Fibroblast of lung (primary cell): ENCODE data around the gene ADH1A. TPM values are rescaled to one million over a fixed set of nuclear protein-coding genes. Genes with fewer than 3 reads are reported as not detected.
A peak's percentile ranks its signal among the peaks of the same experiment; 100 is the strongest.

Source experiments
- DNase-seq, 2 donors: peaks; one replicate each; pipeline versions ENCODE4 v3.0.0 to v3.0.0-alpha.2; 2010; ENCODE audit warnings: low read depth in 2 of 2
- H2AFZ ChIP-seq: 2 replicates; pipeline ENCODE4 v1.5.1; 2012; ENCODE audit warnings: low read length, control low read depth, inconsistent platforms
- H3K27ac ChIP-seq: 2 replicates; pipeline ENCODE4 v1.5.1; 2011; ENCODE audit warnings: low read length, control low read depth; ENCODE audit not compliant: insufficient read depth
- H3K27me3 ChIP-seq: 2 replicates; pipeline ENCODE4 v1.5.1; 2011; ENCODE audit warnings: mild to moderate bottlenecking, low read length; ENCODE audit not compliant: control insufficient read depth, insufficient read depth
- H3K36me3 ChIP-seq: 2 replicates; pipeline ENCODE4 v1.5.1; 2011; ENCODE audit warnings: low read length; ENCODE audit not compliant: control insufficient read depth, insufficient read depth
- H3K4me1 ChIP-seq: 2 replicates; pipeline ENCODE4 v1.5.1; 2011; ENCODE audit warnings: low read length; ENCODE audit not compliant: control insufficient read depth, insufficient read depth; ENCODE audit errors: extremely low read depth
- H3K4me2 ChIP-seq: 2 replicates; pipeline ENCODE4 v1.5.1; 2011; ENCODE audit warnings: low read length, control low read depth; ENCODE audit not compliant: insufficient read depth; ENCODE audit errors: extremely low read depth
- H3K4me3 ChIP-seq, 4 experiments: fragments of 200-600 bp in 1 of 4; sonication (generic) in 1 of 4; replicated peaks in 1 of 4; 2 replicates each; pipeline ENCODE4 v1.5.1; 2011 to 2016; ENCODE audit warnings: low read length in 4 of 4, low read depth in 3 of 4, mild to moderate bottlenecking in 3 of 4, control low read depth in 2 of 4, inconsistent platforms in 1 of 4, mixed read lengths in 1 of 4; ENCODE audit not compliant: insufficient read depth in 1 of 4; ENCODE audit errors: control extremely low read depth in 1 of 4
- H3K79me2 ChIP-seq: 2 replicates; pipeline ENCODE4 v1.5.1; 2012; ENCODE audit warnings: mild to moderate bottlenecking, low read length, inconsistent platforms; ENCODE audit not compliant: control insufficient read depth, insufficient read depth
- H3K9ac ChIP-seq: 2 replicates; pipeline ENCODE4 v1.5.1; 2011; ENCODE audit warnings: mild to moderate bottlenecking, low read length, control low read depth; ENCODE audit not compliant: insufficient read depth
- H3K9me3 ChIP-seq: 2 replicates; pipeline ENCODE4 v1.5.1; 2012; ENCODE audit warnings: low read depth, low read length; ENCODE audit not compliant: control insufficient read depth, insufficient read depth
- H4K20me1 ChIP-seq: 2 replicates; pipeline ENCODE4 v1.5.1; 2011; ENCODE audit warnings: low read length; ENCODE audit not compliant: control insufficient read depth, insufficient read depth; ENCODE audit errors: extremely low read depth
- EZH2 ChIP-seq: IDR thresholded peaks from 2 replicates; pipeline ENCODE4 v1.5.1; 2012; ENCODE audit warnings: low read length, control low read depth, mild to moderate bottlenecking; ENCODE audit errors: missing control alignments
- polyA plus RNA-seq, 2 donors: library from polyadenylated mRNA; depleted of rRNA in 1 of 2; stranded (reverse) in 1 of 2; unstranded in 1 of 2; fragments of >200 nt; gene quantifications; 2 replicates each; pipeline ENCODE4 v1.2.1, GENCODE V29; 2011 to 2012; ENCODE audit warnings: missing spikeins in 1 of 2
- total RNA-seq: library from RNA; depleted of rRNA; stranded (reverse); fragments of >200 nt; gene quantifications from 2 replicates; pipeline ENCODE4 v1.2.1, GENCODE V29; 2014
- TF ChIP-seq, protein P1 (sequence below), 2 donors: IDR thresholded peaks in 1 of 2; conservative IDR thresholded peaks in 1 of 2; 1 replicate in 1 of 2; 2 replicates in 1 of 2; pipeline ENCODE4 v1.5.1; 2011 to 2012; ENCODE audit warnings: low read length in 2 of 2, control low read depth in 1 of 2, inconsistent platforms in 1 of 2, low read depth in 1 of 2, mild to moderate bottlenecking in 1 of 2

The ADH1A gene
- total and polyA plus RNA-seq, 2 donors (not counting 1 experiment from before 2014, with no cell fraction given) = 0.06 to 0.17 TPM

DNA sequence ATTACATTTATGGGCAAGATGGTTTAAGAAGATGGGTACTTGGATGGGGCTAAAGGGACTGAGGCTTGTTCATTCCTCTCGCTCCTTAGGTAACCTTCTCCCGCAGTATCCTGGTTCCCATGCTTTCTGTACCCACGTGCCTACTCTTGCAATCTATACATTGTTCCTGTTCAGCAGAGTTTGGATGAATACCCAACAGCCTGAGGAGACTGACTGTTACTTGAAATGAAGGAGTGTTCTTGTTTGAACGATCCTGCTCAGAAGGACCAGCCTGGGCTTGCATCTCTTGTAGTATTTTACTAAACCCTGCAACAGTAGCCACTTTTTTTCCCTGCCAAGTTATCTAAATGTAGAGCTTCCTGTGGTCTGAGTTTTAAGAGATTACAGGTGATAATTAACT, 38.0 kb downstream of the ADH1A start:
- no peaks in the 10 kb centered on the region for H4K20me1 ChIP-seq
- H3K9ac ChIP-seq = no peak overlapping the region
- H3K27ac ChIP-seq = no peak overlapping the region
- TF ChIP-seq, protein P1, sequence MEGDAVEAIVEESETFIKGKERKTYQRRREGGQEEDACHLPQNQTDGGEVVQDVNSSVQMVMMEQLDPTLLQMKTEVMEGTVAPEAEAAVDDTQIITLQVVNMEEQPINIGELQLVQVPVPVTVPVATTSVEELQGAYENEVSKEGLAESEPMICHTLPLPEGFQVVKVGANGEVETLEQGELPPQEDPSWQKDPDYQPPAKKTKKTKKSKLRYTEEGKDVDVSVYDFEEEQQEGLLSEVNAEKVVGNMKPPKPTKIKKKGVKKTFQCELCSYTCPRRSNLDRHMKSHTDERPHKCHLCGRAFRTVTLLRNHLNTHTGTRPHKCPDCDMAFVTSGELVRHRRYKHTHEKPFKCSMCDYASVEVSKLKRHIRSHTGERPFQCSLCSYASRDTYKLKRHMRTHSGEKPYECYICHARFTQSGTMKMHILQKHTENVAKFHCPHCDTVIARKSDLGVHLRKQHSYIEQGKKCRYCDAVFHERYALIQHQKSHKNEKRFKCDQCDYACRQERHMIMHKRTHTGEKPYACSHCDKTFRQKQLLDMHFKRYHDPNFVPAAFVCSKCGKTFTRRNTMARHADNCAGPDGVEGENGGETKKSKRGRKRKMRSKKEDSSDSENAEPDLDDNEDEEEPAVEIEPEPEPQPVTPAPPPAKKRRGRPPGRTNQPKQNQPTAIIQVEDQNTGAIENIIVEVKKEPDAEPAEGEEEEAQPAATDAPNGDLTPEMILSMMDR (conservative IDR thresholded peaks at IDR 0.05 in 1 of 2, IDR thresholded peaks at IDR 0.05 in 1 of 2; ENCODE audit: low read depth in 1 of 2, low read length in 2 of 2) = no peak
- no peak for TF ChIP-seq EZH2
- no peak for DNase-seq
- H3K79me2 ChIP-seq = no peaks in the 10 kb centered on the region
- H3K9me3 ChIP-seq = no peaks in the 10 kb centered on the region
- H3K4me3 ChIP-seq = no peak overlapping the region
- H3K36me3 ChIP-seq = no peaks in the 10 kb centered on the region
- no peak overlapping the region for H3K4me2 ChIP-seq
- H3K4me1 ChIP-seq = no peaks in the 10 kb centered on the region
- H2AFZ ChIP-seq = no peak overlapping the region
- no peaks in the 10 kb centered on the region for H3K27me3 ChIP-seq

DNA sequence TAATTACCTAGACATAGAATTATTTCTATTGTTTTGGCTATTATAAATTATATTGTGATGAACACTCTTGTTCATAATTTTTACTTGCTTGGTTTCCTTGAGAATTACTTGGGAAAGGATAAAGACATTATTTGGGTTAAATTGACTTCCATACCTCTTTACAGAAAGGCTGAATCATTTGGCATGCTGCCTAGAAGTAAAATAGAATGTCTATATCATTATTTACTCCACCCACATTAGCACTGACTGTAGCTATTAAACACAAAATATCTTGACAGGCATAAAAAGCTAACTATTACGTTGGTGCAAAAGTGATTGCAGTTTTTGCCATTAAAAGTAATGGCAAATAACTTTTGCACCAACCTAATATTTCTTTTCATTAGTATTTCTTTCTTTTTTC, 42.1 kb downstream of the ADH1A start:
- no peak overlapping the region for H3K27ac ChIP-seq
- H3K4me1 ChIP-seq = no peaks in the 10 kb centered on the region
- H4K20me1 ChIP-seq = no peaks in the 10 kb centered on the region
- no peaks in the 10 kb centered on the region for H3K9me3 ChIP-seq
- no peak overlapping the region for H2AFZ ChIP-seq
- no peak overlapping the region for H3K4me2 ChIP-seq
- TF ChIP-seq EZH2 = no peak
- TF ChIP-seq, protein P1 (conservative IDR thresholded peaks at IDR 0.05 in 1 of 2, IDR thresholded peaks at IDR 0.05 in 1 of 2; ENCODE audit: low read depth in 1 of 2, low read length in 2 of 2) = no peak
- H3K9ac ChIP-seq = no peak overlapping the region
- no peaks in the 10 kb centered on the region for H3K36me3 ChIP-seq
- no peaks in the 10 kb centered on the region for H3K79me2 ChIP-seq
- H3K4me3 ChIP-seq = no peak overlapping the region
- peak; percentile 3 to 50 for DNase-seq
- no peaks in the 10 kb centered on the region for H3K27me3 ChIP-seq

DNA sequence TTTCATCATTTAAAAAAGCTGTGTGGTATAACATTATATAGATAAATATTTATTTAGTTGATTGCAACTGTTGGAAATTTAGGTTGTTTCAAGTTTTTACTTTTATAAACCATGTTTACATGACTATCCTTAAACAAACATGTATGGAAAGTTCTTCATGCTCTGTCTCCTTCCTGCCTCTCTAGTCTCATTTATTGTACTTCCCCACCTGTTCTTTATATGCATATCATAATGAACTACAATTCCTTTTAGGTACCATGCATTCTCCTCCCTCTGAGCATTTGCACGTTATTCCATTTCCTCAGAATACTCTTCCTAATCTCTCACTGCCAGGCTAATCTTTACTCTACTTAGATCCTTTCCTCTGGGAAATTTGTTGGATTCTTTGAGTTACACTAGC, 54.8 kb downstream of the ADH1A start:
- H3K27me3 ChIP-seq = no peaks in the 10 kb centered on the region
- no peak overlapping the region for H3K27ac ChIP-seq
- TF ChIP-seq EZH2 = no peak
- TF ChIP-seq, protein P1 (conservative IDR thresholded peaks at IDR 0.05 in 1 of 2, IDR thresholded peaks at IDR 0.05 in 1 of 2; ENCODE audit: low read depth in 1 of 2, low read length in 2 of 2) = no peak

More for the DNA sequence above, 54.8 kb downstream of the ADH1A start:
- Histone ChIP-seq H3K36me3 (no peaks in the 10 kb centered on the region), H3K79me2 (no peaks in the 10 kb centered on the region), H4K20me1 (no peaks in the 10 kb centered on the region), H2AFZ (no peak overlapping the region), H3K4me2 (no peak overlapping the region), H3K4me3 (no peak overlapping the region), H3K9me3 (no peaks in the 10 kb centered on the region), H3K9ac (no peak overlapping the region), H3K4me1 (no peaks in the 10 kb centered on the region)
- DNase-seq = no peak
